Smooth muscle cell (in vitro differentiated cells): Measurements from ENCODE around the gene HBG2. TPM values are rescaled to one million over a fixed set of nuclear protein-coding genes. Genes with fewer than 3 reads are reported as not detected.
"Not testable (repeated sequence)": the region's sequence is repeated elsewhere in the genome, so short reads cannot be mapped to it uniquely, and the experiment has no call there.

Experiments
- DNase-seq: peaks from one replicate; lab custom pipeline; 2025; ENCODE audit not compliant: unreplicated experiment; lab: John Stamatoyannopoulos, UW
- H2AFZ ChIP-seq: fragments of 200-600 bp; sonication (generic); 2 replicates; pipeline ENCODE4 v1.6.0; 2016; ENCODE audit warnings: antibody characterized with exemption, low read depth, mild to moderate bottlenecking
- H3F3A ChIP-seq: fragments of 200-600 bp; sonication (generic); 2 replicates; pipeline ENCODE4 v1.6.0; 2017; ENCODE audit warnings: antibody characterized with exemption, low read depth
- H3K27ac ChIP-seq: fragments of 200-600 bp; sonication (generic); 2 replicates; pipeline ENCODE4 v1.5.1; 2016; ENCODE audit warnings: low read depth, mild to moderate bottlenecking
- H3K27me3 ChIP-seq: fragments of 200-600 bp; sonication (generic); 2 replicates; pipeline ENCODE4 v1.6.1; 2016; ENCODE audit warnings: low read depth, mild to moderate bottlenecking
- H3K36me3 ChIP-seq: fragments of 200-600 bp; sonication (generic); 2 replicates; pipeline ENCODE4 v1.5.1; 2016; ENCODE audit warnings: low read depth
- H3K4me1 ChIP-seq: fragments of 200-600 bp; sonication (generic); 2 replicates; pipeline ENCODE4 v1.5.1; 2016; ENCODE audit warnings: low read depth
- H3K4me2 ChIP-seq: fragments of 200-600 bp; sonication (generic); 2 replicates; pipeline ENCODE4 v1.6.0; 2016; ENCODE audit warnings: mild to moderate bottlenecking
- H3K4me3 ChIP-seq: fragments of 200-600 bp; sonication (generic); 2 replicates; pipeline ENCODE4 v1.5.1; 2016; ENCODE audit warnings: mild to moderate bottlenecking
- H3K79me2 ChIP-seq: fragments of 200-600 bp; sonication (generic); 2 replicates; pipeline ENCODE4 v1.6.0; 2016; ENCODE audit warnings: low read depth, mild to moderate bottlenecking
- H3K9ac ChIP-seq: fragments of 200-600 bp; sonication (generic); 2 replicates; pipeline ENCODE4 v1.6.0; 2016; ENCODE audit warnings: low read depth
- H3K9me3 ChIP-seq: fragments of 200-600 bp; sonication (generic); replicated peaks from 2 replicates; pipeline ENCODE4 v1.5.1; 2016; ENCODE audit warnings: low read depth
- H4K20me1 ChIP-seq: fragments of 200-600 bp; sonication (generic); 2 replicates; pipeline ENCODE4 v1.6.0; 2016; ENCODE audit warnings: low read depth
- CTCF ChIP-seq: fragments of 200-600 bp; sonication (generic); IDR thresholded peaks from 2 replicates; pipeline ENCODE4 v1.5.1; 2017; ENCODE audit warnings: borderline replicate concordance, mild to moderate bottlenecking, antibody characterized with exemption; ENCODE audit not compliant: insufficient read depth, poor library complexity, severe bottlenecking
- WGBS: methylation state at CpG from one replicate; pipeline ENCODE4 v1.1.7; 2016; ENCODE audit warnings: low lambda C conversion rate; 5-methylcytosine and 5-hydroxymethylcytosine counted together
- polyA plus RNA-seq: library from polyadenylated mRNA; unstranded; fragments of >200 nt; fragmentation: Nextera tagmentation; extraction: Ambion mirVana; gene quantifications from 2 replicates; pipeline ENCODE4 v1.2.1, GENCODE V29; 2016
- total RNA-seq: library from RNA; depleted of rRNA; stranded (reverse); fragments of >200 nt; gene quantifications from 2 replicates; pipeline ENCODE4 v1.2.3, GENCODE V29; 2014

Gene HBG2
- total and polyA plus RNA-seq, 2 experiments from 2014 or later: not detected

- TF ChIP-seq CTCF: no peak
- Histone ChIP-seq H3K4me3 (no peak overlapping the region), H3K9ac (no peak overlapping the region), H3K4me1 (no peaks in the 10 kb centered on the region), H3F3A (no peaks in the 10 kb centered on the region), H4K20me1 (no peaks in the 10 kb centered on the region), H3K4me2 (no peak overlapping the region), H3K27ac (no peak overlapping the region), H3K27me3 (no peaks in the 10 kb centered on the region), H3K36me3 (no peaks in the 10 kb centered on the region), H2AFZ (no peak overlapping the region), H3K9me3 (no peaks in the 10 kb centered on the region), H3K79me2 (no peaks in the 10 kb centered on the region)
- 66% methylated on average over 3 of the region's 3 CpGs for WGBS
- DNase-seq: no peak
These were observed 45.7 kb upstream of the HBG2 start for GRCh38 chr11:5300251-5300650.

DNA sequence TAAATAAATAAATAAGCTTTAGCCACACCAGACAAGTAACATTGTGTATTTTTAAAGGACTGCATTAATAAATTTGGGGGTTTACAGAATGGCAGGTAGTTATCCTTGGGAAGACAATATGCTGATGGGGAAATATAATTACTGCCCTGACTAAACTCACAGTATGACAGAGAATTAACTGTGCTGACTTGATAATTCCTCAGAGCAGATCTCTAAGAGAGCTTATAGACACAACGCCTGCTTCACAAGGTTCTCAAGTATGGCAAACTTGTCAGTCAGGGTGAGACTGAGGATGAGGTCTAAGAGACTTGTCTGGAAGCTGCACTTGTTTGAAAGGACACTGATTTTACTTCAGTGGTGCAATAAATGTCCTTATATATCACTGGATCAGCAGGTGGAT is 43.9 kb upstream of the HBG2 start:
- Histone ChIP-seq H3K36me3 (no peaks in the 10 kb centered on the region), H3K4me2 (no peak overlapping the region), H3K27me3 (no peaks in the 10 kb centered on the region), H2AFZ (no peak overlapping the region), H3K27ac (no peak overlapping the region), H3K9ac (no peak overlapping the region), H3K79me2 (no peaks in the 10 kb centered on the region), H3K4me3 (no peak overlapping the region), H3F3A (no peaks in the 10 kb centered on the region), H3K4me1 (no peaks in the 10 kb centered on the region), H3K9me3 (no peaks in the 10 kb centered on the region), H4K20me1 (no peaks in the 10 kb centered on the region)
- no peak for TF ChIP-seq CTCF
- 31% methylated on average over 1 of the region's 1 CpG for WGBS
- DNase-seq: no peak

- H4K20me1 ChIP-seq: no peaks in the 10 kb centered on the region
- H3K79me2 ChIP-seq: no peaks in the 10 kb centered on the region
- no peak for TF ChIP-seq CTCF
These were observed 43.2 kb upstream of the HBG2 start for GRCh38 chr11:5297721-5298323.

GRCh38 chr11:5294342-5294995 is 39.9 kb upstream of the HBG2 start:
- 92% methylated on average over 40 of the region's 41 CpGs for WGBS
- H3K4me2 ChIP-seq, DNase-seq, H3K27me3 ChIP-seq, H4K20me1 ChIP-seq, H3K4me3 ChIP-seq, H3K36me3 ChIP-seq, H2AFZ ChIP-seq, H3K9ac ChIP-seq, H3K4me1 ChIP-seq, H3K27ac ChIP-seq, H3K9me3 ChIP-seq, H3K79me2 ChIP-seq, H3F3A ChIP-seq: not testable (repeated sequence)

More at GRCh38 chr11:5297721-5298323, 43.2 kb upstream of the HBG2 start:
- no peaks in the 10 kb centered on the region for H3K36me3 ChIP-seq
- H2AFZ ChIP-seq: no peak overlapping the region
- no peak overlapping the region for H3K9ac ChIP-seq
- no peaks in the 10 kb centered on the region for H3K27me3 ChIP-seq
- H3K4me1 ChIP-seq: no peaks in the 10 kb centered on the region
- no peaks in the 10 kb centered on the region for H3K9me3 ChIP-seq
- no peak overlapping the region for H3K4me2 ChIP-seq
- H3F3A ChIP-seq: no peaks in the 10 kb centered on the region
- no peak overlapping the region for H3K27ac ChIP-seq
- no peak for DNase-seq
- H3K4me3 ChIP-seq: no peak overlapping the region
- WGBS: 72% methylated on average over 4 of the region's 4 CpGs
